Retina (tissue), 1 donor: ENCODE measurements around the gene HASPIN.
"Not testable (repeated sequence)": the region's sequence is repeated elsewhere in the genome, so short reads cannot be mapped to it uniquely, and the experiment has no call there.

Experiments
- DNase-seq: peaks from one replicate; pipeline ENCODE4 v3.0.0-alpha.2; 2016

HASPIN gene

GRCh38 chr17:3697103-3697476 lies 26.6 kb upstream of the HASPIN start:
- DNase-seq: no peak

- DNase-seq: no peak
Measured at GRCh38 chr17:3698139-3698538, 25.6 kb upstream of the HASPIN start.

- no peak for DNase-seq
Measured at GRCh38 chr17:3699951-3700350, 23.8 kb upstream of the HASPIN start.

GRCh38 chr17:3702041-3702539 lies 21.6 kb upstream of the HASPIN start:
- DNase-seq: not testable (repeated sequence)

- no peak for DNase-seq
Measured at GRCh38 chr17:3704931-3705717, 18.6 kb upstream of the HASPIN start.

GRCh38 chr17:3705718-3705984 lies 18.1 kb upstream of the HASPIN start:
- DNase-seq: not testable (repeated sequence)

- no peak for DNase-seq
Measured at GRCh38 chr17:3708366-3708765, 15.3 kb upstream of the HASPIN start.

- DNase-seq: no peak
Measured at GRCh38 chr17:3710951-3711383, 12.7 kb upstream of the HASPIN start.

GRCh38 chr17:3712811-3713463 lies 10.8 kb upstream of the HASPIN start:
- no peak for DNase-seq

GRCh38 chr17:3715296-3715695 lies 8.4 kb upstream of the HASPIN start:
- DNase-seq: no peak

- DNase-seq: no peak
Measured at GRCh38 chr17:3718201-3718600, 5.5 kb upstream of the HASPIN start.

- no peak for DNase-seq
Measured at GRCh38 chr17:3719265-3719664, 4.4 kb upstream of the HASPIN start.

GRCh38 chr17:3722716-3723115 lies 987 bp upstream of the HASPIN start:
- no peak for DNase-seq

GRCh38 chr17:3723188-3723555 lies 531 bp upstream of the HASPIN start:
- no peak for DNase-seq

- DNase-seq: no peak
Measured at GRCh38 chr17:3724378-3725077, 825 bp downstream of the HASPIN start.

- DNase-seq: no peak
Measured at GRCh38 chr17:3727041-3727440, 3.3 kb downstream of the HASPIN start.

GRCh38 chr17:3728099-3728498 lies 4.4 kb downstream of the HASPIN start:
- not testable (repeated sequence) for DNase-seq

GRCh38 chr17:3729881-3730280 lies 6.2 kb downstream of the HASPIN start:
- no peak for DNase-seq

- no peak for DNase-seq
Measured at GRCh38 chr17:3730881-3731429, 7.3 kb downstream of the HASPIN start.

GRCh38 chr17:3732210-3732621 lies 8.5 kb downstream of the HASPIN start:
- DNase-seq: no peak

GRCh38 chr17:3734911-3735276 lies 11.2 kb downstream of the HASPIN start:
- DNase-seq: not testable (repeated sequence)

GRCh38 chr17:3735515-3735914 lies 11.8 kb downstream of the HASPIN start:
- DNase-seq: no peak

GRCh38 chr17:3738562-3739295 lies 15.0 kb downstream of the HASPIN start:
- peak; percentile 45 for DNase-seq
